GM18517 (cell line): ENCODE results near the gene MSL2.
A peak's percentile ranks its signal among the peaks of the same experiment; 100 is the strongest.
"Not testable (repeated sequence)": the region's sequence is repeated elsewhere in the genome, so short reads cannot be mapped to it uniquely, and the experiment has no call there.

ENCODE experiments used
- ATAC-seq: cut with Tn5 transposase; IDR thresholded peaks from one replicate; pipeline ENCODE4 v1.9.1; 2021; ENCODE audit warnings: mild to moderate bottlenecking, moderate library complexity; ENCODE audit not compliant: unreplicated experiment

Gene MSL2

GRCh38 chr3:136146981-136147729, 49.0 kb downstream of the MSL2 start:
- ATAC-seq = no peak

GRCh38 chr3:136144397-136144796, 51.7 kb downstream of the MSL2 start:
- not testable (repeated sequence) for ATAC-seq

DNA sequence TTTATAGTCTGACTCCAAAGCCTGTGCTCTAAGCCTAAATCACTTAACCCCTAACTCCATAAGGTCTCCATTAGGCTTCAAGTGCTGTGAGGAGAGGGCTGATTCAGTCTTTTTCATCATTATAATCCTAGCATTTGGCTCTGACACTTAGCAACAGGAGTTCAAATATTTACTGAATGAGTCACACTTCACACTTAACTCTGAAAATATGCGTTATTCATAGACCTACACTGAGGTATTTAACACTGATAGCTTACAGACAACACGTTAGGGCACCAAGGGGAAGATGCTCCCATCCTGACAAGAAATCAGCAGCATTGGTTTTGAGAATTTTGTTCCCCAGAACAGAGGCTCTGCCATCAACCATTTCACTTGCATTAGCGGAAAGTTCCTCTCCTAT, 53.5 kb downstream of the MSL2 start:
- no peak for ATAC-seq

GRCh38 chr3:136141891-136142290, 54.2 kb downstream of the MSL2 start:
- ATAC-seq = no peak

DNA sequence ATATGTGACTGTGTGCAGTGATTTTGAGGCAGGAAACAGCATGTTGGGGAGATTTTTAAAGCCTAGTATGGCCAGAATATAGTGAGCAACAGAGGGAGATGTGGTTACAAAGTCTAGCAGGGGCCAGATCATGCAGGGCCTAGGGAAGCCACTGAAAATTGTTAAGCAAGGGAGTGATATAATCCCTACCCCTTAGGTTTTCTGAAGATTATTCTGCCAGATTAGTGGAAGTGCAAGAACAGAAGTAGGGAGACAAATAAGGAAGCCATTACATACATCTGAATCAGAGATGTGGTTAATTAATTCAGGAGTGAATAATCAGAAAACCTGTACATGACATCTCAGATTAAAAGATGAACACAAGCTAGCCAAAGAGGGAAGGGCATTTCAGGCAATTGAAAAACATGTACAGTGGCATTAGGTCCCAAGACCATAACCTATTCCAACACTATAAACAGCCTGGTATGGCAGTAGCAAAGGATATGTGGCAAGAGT, 54.8 kb downstream of the MSL2 start:
- ATAC-seq = no peak

- no peak for ATAC-seq
These were observed 59.7 kb downstream of the MSL2 start for GRCh38 chr3:136136454-136136853.

DNA sequence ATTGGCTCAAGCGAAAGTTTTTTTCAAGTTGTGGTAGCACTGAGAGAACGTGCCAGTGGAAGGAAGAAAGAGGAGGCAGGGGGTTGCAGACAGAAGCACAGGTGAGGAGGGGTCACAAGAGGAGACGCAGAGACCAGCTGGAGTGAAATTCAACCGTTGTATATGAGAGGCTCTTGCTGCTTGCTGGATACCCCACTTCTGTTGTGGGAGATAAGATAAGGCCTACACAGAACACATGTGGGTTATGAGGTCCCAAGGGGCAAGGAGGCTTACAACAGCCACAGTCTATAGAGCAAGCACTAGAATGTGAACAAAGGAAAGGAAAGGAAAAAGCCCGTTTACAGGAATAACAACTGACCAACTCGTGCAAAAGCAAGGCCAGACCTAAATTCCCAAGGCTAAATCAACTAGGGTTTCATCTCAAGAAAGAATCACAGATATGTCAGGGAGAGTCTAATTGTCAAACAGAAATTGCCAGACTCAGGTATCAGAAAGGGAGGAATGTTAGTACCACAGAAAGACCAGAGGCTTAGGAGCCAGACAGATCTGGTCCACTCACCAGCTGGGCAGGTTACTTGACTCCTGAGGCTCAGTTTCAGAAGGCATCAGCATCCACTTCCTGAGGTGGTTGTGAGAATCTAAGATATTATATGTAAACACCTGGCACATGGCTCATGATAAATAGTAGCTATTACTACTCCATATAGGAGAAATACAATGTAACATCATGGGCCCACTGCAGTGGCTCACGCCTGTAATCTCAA, 60.9 kb downstream of the MSL2 start:
- no peak for ATAC-seq

- no peak for ATAC-seq
These were observed 62.0 kb downstream of the MSL2 start for GRCh38 chr3:136134091-136134490.

GRCh38 chr3:136131647-136132046, 64.5 kb downstream of the MSL2 start:
- ATAC-seq = not testable (repeated sequence)

- no peak for ATAC-seq
These were observed 74.1 kb downstream of the MSL2 start for GRCh38 chr3:136122006-136122405.

- peak; percentile 80 for ATAC-seq
These were observed 75.5 kb downstream of the MSL2 start for GRCh38 chr3:136120373-136121348.

DNA sequence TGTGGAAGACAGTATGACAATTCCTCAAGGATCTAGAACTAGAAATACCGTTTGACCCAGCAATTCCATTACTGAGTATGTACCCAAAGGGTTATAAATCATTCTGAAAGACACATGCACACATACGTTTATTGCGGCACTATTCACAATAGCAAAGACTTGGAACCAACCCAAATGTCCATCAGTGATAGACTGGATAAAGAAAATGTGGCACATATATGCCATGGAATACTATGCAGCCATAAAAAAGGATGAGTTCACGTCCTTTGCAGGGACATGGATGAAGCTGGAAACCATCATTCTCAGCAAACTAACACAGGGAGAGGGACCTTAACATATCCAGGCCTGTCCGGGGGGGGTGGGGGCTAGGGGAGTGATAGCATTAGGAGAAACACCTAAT, 76.4 kb downstream of the MSL2 start:
- not testable (repeated sequence) for ATAC-seq

DNA sequence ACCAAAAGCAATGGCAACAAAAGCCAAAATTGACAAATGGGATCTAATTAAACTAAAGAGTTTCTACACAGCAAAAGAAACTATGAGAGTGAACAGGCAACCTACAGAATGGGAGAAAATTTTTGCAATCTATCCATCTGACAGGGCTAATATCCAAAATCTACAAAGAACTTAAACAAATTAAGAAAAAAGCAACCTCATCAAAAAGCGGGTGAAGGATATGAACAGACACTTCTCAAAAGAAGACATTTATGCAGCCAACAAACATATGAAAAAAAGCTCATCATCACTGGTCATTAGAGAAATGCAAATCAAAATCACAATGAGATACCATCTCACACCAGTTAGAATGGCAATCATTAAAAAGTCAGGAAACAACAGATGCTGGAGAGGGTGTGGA, 76.8 kb downstream of the MSL2 start:
- not testable (repeated sequence) for ATAC-seq

- no peak for ATAC-seq
These were observed 81.7 kb downstream of the MSL2 start for GRCh38 chr3:136114421-136114820.

- ATAC-seq = no peak
These were observed 85.7 kb downstream of the MSL2 start for GRCh38 chr3:136110481-136110880.

DNA sequence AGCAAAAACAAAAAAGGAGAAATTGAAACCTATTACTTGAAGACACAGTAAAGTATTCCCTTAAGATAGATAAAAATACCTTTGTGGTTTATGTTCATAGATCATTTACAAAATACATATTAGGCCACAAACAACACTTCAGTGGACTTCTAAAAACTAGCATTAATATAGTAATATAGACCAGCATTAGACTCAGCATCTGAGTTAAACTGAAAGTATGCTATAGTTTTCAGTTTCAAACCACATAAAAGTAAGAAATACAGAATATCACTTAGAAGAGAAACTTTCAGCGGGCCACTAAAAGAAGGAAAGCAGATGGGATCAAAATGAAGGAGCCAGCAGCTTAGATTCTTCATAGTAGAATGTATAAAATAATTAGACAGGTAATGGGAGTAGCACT, 86.6 kb downstream of the MSL2 start:
- ATAC-seq = peak; percentile 99

DNA sequence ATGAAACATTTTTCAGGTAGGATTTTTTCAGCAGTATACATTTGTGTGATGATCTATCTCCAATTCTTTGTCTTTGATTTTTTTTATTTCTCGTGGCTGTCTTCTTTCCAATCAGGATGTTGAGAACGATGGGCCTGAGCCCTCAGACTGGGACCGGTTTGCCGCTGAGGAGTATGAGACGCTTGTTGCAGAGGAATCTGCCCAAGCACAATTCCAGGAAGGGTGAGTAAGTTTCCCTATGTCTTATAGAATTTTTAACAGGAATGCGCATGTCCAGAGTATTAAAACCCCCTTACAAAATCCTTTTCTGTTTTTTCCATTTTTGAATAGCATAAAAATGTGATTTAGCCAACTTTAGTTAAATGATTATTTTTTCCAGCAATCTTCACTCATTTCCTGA, 90.0 kb downstream of the MSL2 start:
- ATAC-seq = no peak

DNA sequence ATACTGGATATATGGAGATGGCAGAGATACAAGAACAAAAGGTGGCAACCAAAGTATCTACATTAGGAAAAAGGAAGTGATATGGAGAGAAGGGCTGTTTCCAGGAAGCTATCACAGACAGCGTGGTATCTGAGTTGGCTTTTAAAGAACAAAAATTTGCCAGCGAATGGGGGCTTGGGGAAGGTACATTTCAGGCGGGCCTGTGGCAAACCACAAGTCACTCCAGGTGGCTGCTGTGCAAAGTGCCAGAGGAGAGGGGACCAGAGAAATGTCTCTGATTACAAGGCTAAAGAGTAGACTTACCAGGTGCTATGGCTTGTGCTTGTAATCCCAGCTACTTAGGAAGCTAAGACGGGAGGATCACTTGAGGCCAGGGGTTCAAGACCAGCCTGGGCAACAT, 91.1 kb downstream of the MSL2 start:
- no peak for ATAC-seq
